Measurements from ENCODE around the gene AVEN. TPM values are rescaled to one million over a fixed set of nuclear protein-coding genes. Genes with fewer than 3 reads are reported as not detected.

AVEN gene
- total and polyA plus RNA-seq, 9 of the 15 experiments (the other 6 are each of a cell fraction or from before 2014, with no cell fraction given), result 1.5 to 6.4 (median 4.7) TPM

- TF ChIP-seq MGA (IDR thresholded peaks at IDR 0.05), result no peak
- no peak for TF ChIP-seq TEAD1 (CRISPR knock-in tag; IDR thresholded peaks at IDR 0.05)
- TF ChIP-seq ARID1B (IDR thresholded peaks at IDR 0.05), result peak; percentile 57; the same call in 1 of the 2 replicates
- peak; percentile 52; the same call in 1 of the 2 replicates for TF ChIP-seq SMARCE1 (IDR thresholded peaks at IDR 0.05)
- peak; percentile 33; the same call in 1 of the 2 replicates for TF ChIP-seq TCF3 (CRISPR knock-in tag; IDR thresholded peaks at IDR 0.05)
- TF ChIP-seq TAL1 (IDR thresholded peaks at IDR 0.05), result peak; percentile 41; the same call in 1 of the 2 replicates
- TF ChIP-seq CBFA2T2 (conservative IDR thresholded peaks at IDR 0.05), result peak; percentile 57
- no peak for TF ChIP-seq ZFX (CRISPR knock-in tag; IDR thresholded peaks at IDR 0.05)
- peak; percentile 6; the same call in 1 of the 2 replicates for TF ChIP-seq CREM (IDR thresholded peaks at IDR 0.05; ENCODE audit: low read depth)
- TF ChIP-seq ZNF41 (CRISPR knock-in tag; conservative IDR thresholded peaks at IDR 0.05), result no peak
- TF ChIP-seq KLF16 (IDR thresholded peaks at IDR 0.05), result peak; percentile 43; the same call in 1 of the 2 replicates
- TF ChIP-seq ATF3 (IDR thresholded peaks at IDR 0.05), result peak; percentile 54
- TF ChIP-seq ATF3 (CRISPR knock-in tag; conservative IDR thresholded peaks at IDR 0.05), result no peak
- TF ChIP-seq ZNF175 (CRISPR knock-in tag; IDR thresholded peaks at IDR 0.05; ENCODE audit: low read depth), result no peak
- TF ChIP-seq TRIM24 (IDR thresholded peaks at IDR 0.05), result no peak
- TF ChIP-seq NCOR1 (IDR thresholded peaks at IDR 0.05), result peak; percentile 35
Measured at GRCh38 chr15:33956397-33956796, 82.6 kb downstream of the AVEN start (continued).
